HG02798 (cell line): Measurements from ENCODE around the gene E2F8.
"Not testable (repeated sequence)": the region's sequence is repeated elsewhere in the genome, so short reads cannot be mapped to it uniquely, and the experiment has no call there.

Experiments used
- ATAC-seq: cut with Tn5 transposase; IDR thresholded peaks from one replicate; pipeline ENCODE4 v1.9.1; 2021; ENCODE audit warnings: mild to moderate bottlenecking; ENCODE audit not compliant: unreplicated experiment, poor library complexity

E2F8 gene, protein sequence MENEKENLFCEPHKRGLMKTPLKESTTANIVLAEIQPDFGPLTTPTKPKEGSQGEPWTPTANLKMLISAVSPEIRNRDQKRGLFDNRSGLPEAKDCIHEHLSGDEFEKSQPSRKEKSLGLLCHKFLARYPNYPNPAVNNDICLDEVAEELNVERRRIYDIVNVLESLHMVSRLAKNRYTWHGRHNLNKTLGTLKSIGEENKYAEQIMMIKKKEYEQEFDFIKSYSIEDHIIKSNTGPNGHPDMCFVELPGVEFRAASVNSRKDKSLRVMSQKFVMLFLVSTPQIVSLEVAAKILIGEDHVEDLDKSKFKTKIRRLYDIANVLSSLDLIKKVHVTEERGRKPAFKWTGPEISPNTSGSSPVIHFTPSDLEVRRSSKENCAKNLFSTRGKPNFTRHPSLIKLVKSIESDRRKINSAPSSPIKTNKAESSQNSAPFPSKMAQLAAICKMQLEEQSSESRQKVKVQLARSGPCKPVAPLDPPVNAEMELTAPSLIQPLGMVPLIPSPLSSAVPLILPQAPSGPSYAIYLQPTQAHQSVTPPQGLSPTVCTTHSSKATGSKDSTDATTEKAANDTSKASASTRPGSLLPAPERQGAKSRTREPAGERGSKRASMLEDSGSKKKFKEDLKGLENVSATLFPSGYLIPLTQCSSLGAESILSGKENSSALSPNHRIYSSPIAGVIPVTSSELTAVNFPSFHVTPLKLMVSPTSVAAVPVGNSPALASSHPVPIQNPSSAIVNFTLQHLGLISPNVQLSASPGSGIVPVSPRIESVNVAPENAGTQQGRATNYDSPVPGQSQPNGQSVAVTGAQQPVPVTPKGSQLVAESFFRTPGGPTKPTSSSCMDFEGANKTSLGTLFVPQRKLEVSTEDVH

DNA sequence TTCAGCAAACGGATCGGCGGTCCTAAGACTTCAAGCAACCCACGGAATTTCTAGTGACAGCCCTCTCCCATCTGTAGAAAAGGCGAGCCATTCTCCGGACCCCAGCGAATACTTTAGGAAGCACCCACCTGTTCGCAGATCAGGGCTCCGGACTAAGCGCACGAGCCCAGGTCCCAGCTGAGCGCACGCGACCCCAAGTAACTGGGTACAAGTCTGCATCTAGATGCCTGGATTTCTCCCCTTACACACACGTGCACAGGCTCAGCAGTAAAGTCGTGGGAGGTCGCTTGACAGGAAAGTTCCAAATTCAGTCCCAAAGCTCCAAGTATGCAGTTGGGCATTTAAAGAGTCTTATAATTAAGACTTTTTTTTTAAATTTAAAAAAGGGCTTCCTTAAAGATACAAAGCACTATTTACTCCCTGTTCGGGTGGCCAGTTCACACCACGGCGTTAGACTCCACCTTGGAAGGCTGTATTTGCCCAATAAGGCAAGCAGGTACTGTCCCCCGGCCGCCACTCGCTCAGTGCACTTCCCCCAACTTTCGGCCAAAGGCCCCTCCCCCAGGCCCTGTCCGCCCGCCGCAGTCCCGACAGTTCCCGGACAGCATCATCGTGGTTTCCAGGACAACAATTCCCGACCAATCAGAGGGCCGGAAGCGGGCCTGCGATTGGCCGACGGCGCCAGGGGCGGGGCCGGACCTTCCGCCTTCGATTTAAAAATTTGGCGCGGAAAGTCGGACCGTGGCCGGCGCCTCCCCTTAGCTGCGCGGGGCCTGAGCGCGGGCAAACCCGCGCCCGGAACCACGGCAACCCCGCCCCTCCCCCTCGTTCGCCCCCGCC lies at the start of gene E2F8:
Gene E2F8 (minus strand): TSS at position 526 of the 840 bp plus-strand sequence. CDS start 824 bp downstream, outside the sequence.
- ATAC-seq, result peak; percentile 95

DNA sequence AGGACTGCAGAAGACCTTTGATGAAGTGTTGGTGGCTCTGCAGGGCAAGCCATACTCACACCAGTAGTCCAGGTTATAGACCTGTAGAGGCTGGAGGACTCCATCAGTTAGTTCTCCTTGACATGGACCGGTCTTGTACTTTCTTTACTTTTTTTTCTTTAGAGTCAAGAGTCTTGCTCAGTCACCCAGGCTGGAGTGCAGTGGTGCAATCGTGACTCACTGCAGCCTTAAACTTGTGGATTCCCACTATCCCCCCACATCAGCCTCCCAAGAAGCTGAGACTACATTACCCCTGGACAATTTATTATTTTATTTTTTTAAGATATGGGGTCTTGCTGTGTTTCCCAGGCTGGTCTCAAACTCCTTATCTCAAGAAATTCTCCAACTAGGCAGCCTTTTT lies 49.6 kb upstream of the E2F8 start:
- ATAC-seq, result no peak

DNA sequence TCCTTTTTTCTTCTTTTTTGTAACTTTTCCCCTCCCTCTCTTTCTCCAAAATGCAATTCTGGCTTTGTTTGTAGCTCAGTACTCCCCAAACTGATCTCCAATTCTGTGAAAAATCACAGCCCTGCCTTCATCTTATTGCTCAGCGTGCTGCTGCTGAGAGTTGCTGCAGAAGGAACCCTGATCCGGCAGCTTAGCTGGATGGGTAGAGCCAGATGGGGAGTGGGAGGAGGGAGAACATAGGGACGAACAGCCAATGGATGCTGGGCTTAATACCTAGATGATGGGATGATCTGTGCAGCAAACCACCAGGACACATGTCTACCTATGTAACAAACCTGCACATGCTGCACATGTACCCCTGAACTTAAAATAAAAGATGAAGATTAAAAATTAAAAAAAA lies 47.5 kb upstream of the E2F8 start:
- ATAC-seq, result no peak

DNA sequence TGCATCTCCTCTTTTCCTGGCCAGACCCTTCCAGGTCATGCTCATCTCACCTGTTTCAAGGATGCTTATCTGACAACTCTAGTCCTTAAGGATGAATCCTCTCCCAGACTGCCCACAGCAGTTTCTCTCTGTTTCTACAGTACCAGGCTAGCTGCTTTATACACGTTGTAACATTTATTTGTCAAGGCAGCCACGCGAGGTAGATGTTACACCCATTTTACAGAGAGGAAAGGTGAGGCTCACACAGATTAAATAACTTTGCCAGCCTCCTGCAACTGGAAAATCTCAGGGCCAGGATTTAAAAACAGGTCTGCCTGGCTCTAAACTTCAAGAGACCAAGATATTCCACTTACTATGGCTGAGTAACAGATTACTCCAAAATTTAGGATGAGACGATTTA lies 45.7 kb upstream of the E2F8 start:
- no peak for ATAC-seq

DNA sequence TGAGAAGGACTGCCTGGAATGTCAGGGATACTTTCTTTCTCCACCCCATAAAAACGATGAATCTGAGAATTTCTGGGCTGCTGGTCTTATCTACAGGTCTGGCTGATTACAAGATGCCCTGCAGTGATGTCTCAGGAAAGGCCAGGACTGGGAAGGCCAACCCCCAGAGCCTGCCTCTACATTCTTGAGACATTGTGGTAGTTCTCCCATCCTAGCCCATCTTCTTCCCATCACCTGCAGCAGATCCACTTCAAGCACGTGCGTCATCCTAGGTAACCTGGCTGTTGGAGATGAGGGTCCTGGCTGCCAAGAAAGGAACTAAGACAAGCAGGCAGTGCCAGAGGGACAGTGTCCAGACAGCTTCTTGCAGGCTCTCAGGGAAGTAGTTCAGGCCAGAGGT lies 44.1 kb upstream of the E2F8 start:
- ATAC-seq, result no peak

DNA sequence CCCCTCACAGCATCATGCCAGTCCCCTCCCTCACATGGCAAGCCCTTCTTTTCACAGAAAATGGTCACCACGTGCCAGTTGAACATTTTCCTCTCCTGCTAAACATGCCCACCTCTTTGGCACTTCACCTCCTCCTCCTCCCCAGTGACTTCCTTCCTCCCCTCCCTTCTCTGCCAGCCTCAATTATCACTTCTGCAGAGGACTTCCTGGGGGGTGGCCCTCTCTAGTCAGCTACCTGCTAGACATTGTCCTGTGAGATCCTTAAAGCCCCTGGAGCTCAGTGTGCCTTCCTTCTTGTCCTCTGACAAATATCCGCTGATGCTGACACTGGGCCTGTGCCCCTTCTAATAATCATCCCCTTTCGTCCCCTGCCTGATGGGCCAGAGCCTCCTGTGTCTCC lies 43.2 kb upstream of the E2F8 start:
- ATAC-seq, result no peak

DNA sequence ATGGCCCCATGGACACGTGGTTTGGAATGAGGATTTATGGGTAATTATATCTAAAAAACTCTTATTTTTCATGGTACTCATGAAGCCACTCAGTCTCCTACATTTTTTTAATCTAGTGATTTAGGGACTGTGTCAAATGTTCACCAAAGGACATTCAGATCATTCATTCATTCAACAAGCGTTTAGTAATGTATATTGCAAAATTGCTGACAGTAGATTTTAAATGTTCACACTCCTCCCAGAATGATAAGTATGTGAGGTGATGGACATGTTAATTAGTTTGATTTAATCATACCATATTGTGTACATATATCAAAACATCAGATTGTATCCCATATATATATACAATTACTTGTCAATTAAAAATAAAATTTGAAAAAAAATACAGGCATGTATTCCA lies 40.8 kb upstream of the E2F8 start:
- ATAC-seq, result no peak

DNA sequence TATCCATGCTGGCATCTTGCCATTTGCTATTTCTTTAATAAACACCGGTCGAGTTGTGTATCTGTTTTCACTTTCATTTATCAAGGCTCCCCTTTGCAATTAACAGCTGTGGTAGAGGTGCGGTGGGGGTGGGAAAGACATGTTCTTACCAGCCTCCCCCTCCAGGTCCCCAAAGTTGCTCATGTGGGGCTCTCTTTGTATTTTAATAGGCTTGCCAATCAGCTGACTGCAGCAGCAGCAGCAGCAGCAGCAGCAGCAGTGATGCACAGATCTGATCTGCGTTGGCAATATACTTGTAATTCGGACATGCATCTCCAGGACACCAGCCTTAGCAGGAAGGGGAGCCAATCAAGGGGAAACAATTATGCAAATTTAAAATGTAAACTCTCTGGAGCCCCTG lies 40.3 kb upstream of the E2F8 start:
- no peak for ATAC-seq

DNA sequence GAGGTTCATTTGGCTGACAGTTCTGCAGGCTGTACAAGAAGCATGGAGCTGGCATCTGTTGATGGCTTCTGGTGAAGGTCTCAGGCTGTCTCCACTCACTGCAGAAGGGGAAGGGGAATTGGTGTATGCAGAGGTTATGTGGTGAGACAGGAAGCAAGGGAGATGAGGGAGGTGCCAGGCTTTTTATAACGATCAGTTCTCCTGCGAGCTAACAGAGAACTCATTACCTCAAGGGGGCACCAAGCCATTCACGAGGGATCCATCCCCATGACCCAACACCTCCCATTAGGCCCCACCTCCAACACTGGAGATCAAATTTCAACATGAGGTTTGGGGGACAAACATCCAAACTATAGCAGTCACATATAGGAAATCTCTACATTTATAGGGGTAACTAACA lies 38.7 kb upstream of the E2F8 start:
- ATAC-seq, result no peak

DNA sequence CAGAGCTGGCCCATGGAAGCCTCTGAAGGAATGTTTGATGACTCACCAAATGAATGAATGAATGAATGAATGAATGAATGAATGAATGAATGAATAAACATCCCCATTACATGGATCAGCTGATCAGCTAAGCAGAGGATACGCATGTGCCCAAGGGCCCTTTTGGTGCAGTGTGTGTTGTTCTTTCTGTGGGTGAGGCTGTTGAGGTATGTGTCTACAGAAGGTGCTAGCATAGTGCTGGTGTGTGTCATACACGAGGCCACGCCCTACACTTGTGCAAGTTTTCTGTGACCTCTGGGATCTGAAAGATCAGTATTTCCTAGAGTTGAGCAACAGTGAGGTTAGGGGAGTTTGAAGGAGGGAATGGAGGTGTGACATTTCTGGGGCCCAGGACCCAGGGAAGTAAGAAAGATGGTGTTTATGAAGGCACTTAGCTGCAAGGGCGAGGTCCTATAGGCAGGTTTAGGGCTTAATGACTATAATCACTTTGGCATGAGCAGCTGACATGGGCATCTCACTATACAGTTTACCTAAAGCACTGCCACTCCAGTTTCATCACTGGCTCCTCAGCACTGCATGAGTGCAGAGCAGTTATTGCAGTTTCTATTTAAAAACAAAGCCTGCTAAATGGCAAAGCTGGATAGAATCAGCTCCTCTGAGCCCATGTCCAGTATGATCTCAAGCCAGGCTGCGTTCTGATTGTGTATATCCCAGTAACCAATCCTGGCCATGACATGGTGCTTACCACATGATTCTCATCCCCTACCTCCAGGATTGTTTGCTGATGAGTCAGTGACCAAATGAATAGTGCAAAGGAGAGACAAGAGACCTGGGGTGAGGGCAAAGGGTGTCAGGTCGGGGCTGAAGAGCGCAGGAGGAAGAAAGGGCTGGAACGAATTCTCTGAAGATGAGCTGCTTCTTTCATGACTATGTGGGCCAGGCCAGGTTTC lies 36.4 kb upstream of the E2F8 start:
- ATAC-seq, result no peak

DNA sequence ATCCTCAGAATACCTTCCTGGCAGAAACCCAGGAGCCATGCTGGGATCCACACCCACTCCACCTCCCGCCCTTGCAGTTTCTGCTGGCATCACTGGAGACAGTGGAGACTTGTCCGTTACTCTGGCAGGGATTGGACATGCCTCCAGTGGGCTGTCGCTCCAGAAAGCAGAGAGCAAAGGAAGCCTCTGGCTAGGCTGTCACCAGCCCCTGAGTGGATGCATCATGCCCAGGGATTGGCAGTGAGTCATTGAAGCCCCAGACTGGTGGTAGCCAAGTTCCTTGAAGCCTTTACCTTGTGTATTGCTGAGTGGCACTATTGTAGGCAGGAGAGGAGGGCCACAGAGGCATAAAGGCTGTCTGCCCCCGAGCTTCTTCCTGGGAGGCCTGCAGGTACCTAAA lies 34.8 kb upstream of the E2F8 start:
- no peak for ATAC-seq

DNA sequence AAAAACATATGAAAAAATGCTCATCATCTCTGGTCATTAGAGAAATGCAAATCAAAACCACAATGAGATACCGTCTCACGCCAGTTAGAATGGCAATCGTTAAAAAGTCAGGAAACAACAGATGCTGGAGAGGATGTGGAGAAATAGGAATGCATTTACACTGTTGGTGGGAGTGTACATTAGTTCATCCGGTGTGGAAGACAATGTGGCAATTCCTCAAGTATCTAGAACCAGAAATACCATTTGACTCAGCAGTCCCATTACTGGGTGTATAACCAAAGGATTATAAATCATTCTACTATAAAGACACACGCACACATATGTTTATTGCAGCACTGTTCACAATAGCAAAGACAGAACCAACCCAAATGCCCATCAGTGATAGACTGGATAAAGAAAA lies 32.5 kb upstream of the E2F8 start:
- ATAC-seq, result not testable (repeated sequence)

DNA sequence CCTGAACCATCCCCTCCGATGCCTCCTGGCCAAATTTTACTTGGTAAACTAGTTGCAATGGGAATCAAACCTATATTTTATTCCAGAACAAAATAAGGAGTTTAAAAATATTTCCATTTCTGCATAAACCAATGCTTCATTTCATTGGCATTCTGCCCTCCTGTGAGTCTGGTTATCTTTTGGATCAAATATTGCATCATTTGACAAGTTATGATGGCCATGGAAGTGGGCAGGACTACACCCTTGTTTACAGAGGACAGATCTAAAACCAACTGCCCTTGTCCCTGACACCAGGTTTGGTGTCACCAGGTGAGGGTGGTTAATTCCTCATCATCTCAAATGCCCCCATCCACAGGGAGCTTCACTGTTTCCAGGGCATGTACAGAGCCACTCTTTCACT lies 28.2 kb upstream of the E2F8 start:
- no peak for ATAC-seq

DNA sequence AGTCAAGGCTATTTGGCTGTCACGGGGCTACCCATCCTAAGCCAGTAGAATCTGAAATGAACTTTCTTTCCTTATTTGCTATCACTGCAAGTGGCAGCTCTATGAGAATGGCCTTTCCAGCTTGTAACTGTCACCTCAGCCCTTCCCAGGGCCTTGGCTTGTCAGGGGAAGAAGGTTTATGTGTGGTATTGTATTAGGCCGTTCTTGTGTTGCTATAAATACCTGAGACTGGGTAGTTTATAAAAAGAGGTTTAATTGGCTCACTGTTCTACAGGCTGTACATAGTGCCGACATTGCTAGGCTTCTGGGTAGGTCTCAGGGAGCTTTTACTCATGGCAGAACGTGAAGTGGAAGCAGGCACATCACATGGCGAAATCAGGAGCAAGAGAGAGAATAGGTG lies 26.8 kb upstream of the E2F8 start:
- no peak for ATAC-seq

DNA sequence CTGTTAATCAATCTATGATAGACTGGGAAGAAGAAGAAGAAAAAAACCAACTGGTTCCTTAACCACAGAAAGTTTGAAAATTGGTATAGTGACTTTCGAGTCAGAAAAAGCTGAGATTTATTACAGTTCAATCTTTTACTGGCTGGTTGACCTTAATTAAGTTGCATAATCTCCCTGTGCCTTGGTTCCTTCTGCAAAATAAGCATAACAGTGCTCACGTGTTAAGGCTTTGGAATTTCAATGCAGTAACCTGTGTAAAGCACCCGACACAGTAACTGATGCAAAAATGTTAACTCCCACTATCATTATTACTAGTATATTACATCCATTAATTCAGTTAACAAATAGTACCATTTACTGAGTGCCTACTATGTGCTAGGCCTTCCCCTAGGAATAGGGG lies 22.6 kb upstream of the E2F8 start:
- ATAC-seq, result no peak

DNA sequence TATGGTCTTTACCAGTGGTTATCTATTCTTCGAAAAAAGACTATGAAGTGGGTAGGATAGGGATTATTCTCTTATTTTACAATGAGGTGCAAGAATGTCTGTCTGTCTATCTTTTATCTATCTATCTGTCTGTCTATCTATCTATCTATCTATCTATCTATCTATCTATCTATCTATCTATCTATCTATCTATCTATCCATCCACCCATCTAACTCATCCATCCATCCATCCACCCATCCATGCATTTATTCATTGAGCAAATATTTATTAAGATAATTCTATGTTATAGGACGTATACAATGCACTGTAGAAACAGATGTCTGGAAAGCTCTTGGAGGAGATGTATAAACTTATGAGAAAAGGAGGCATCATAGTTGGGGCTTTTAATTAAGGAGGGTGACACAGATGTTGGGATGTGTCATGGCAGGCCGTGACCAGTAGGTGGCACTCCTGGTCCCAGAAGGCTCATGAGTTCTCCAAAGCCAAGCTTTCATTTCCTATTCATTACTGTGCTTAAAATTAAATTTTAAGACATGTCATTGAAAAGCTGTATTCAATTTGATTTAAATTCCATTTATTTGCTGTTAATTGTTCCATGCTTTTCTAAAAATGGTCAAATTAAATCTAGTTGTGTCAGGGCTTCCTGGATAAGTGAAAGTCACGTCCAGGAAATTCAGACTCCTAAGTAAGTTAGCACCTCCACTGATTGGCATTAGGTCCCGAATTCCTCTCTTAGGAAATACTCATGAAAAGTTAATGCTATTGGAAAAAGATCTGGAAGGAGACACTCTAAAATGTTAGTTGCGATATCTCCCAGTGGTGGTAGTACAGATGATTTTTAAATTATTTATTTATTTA lies 19.0 kb upstream of the E2F8 start:
- peak; percentile 80 for ATAC-seq

DNA sequence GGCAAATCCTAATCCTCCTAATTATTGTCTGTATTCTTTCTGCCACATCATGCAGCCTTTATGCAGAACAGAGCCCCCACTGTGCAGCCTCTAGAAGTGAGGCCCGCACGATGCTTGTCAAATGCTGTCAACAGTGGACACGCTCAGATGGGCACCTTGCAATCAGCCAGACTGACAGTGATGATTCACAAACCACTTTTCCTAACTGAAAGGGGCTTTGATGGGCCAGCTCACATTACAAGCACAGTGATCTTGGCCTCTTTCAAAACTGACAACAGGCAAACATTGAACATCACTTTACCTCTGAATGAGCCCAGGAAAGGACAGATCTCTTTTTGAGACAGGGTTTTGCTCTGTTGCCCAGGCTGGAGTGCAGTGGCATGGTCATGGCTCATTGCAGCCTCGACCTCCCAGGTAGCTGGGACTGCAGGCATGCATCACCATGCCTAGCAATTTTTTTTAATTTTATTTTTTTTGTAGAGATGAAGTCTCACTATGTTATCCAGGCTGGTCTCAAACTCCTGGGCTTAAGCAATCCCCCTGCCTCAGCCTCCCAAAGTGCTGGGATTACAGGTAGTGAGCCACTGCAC lies 18.0 kb upstream of the E2F8 start:
- ATAC-seq, result no peak

DNA sequence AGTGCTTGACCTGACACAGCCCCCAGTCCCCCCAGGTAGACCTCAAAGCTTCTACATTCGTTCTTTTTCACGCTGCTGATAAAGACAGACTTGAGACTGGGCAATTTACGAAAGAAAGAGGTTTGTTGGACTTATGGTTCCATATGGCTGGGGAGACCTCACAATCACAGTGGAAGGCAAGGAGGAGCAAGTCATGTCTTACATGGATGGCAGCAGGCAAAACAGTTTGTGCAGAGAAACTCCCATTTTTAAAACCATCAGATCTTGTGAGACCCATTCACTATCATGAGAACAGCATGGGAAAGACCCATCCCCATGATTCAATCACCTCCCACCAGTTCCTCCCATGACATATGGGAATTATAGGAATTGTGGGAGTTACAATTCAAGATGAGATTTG lies 13.7 kb upstream of the E2F8 start:
- ATAC-seq, result not testable (repeated sequence)
